Right lobe of liver (tissue), 4 donors: ENCODE measurements around the gene EDN2.

Experiments used
- CTCF ChIP-seq, 4 donors: fragments of 200-600 bp in 3 of 4; fragments of 450-650 bp in 1 of 4; IDR thresholded peaks; one replicate each; pipeline versions ENCODE4 v1.5.1 to v1.8.0; 2016 to 2022; ENCODE audit warnings: antibody characterized with exemption in 4 of 4, mild to moderate bottlenecking in 2 of 4
- POLR2A ChIP-seq: fragments of 450-650 bp; IDR thresholded peaks from one replicate; pipeline ENCODE4 v1.6.1; 2017; ENCODE audit warnings: antibody characterized with exemption, mild to moderate bottlenecking
- donor health status: DM: no; HTN: no; CAD: no.
- donor health status: DM: no; HTN: no; CAD: no.
- donor health status: DM: no; HTN: yes; CAD: no.

- TF ChIP-seq CTCF (IDR thresholded peaks at IDR 0.05) (no peak), POLR2A (no peak)
Measured at GRCh38 chr1:41525891-41526587, 41.6 kb upstream of the EDN2 start.
